ENCODE measurements around the gene BABAM2. TPM values are rescaled to one million over a fixed set of nuclear protein-coding genes. Genes with fewer than 3 reads are reported as not detected.

The BABAM2 gene
- total and polyA plus RNA-seq, 2 of the 4 experiments (the other 2 are of a cell fraction): 20.9 to 23.1 TPM

Small RNA genes lying within 50 kb of the gene (microRNA-seq; reads per million reads assigned to microRNA genes)
- gene MIR4263 (ENCODE audit: insufficient read depth in 1 of 2, insufficient read length in 1 of 2, unreplicated experiment in 1 of 2) (0 reads per million in 2 experiments), gene RF02271 (ENCODE audit: insufficient read depth, insufficient read length) (not detected)

Small RNA genes lying within 50 kb of the gene (small RNA-seq; reads per million reads assigned to genes)
- 0 reads per million in 5 experiments for gene MIR4263
- gene RF02271: 0 reads per million in 5 experiments

Other genes with a start within 250 kb of the BABAM2 start
- 16.7 and 23.1 TPM in 2 replicates for gene SUPT7L, start 227.1 kb upstream of the BABAM2 start, total RNA-seq (2012; rRNA removed)
- 31.3 and 33.4 TPM in 2 replicates for gene SUPT7L, start 227.1 kb upstream of the BABAM2 start, polyA plus RNA-seq (2012; rRNA removed)
- 11.7 and 17.8 TPM in 2 replicates for gene SLC4A1AP, start 226.8 kb upstream of the BABAM2 start, total RNA-seq (2012; rRNA removed)
- 13.3 and 13.6 TPM in 2 replicates for gene SLC4A1AP, start 226.8 kb upstream of the BABAM2 start, polyA plus RNA-seq (2012; rRNA removed)
- gene MRPL33, start 119.0 kb upstream of the BABAM2 start, total RNA-seq (2012; rRNA removed): 13.3 and 48.6 TPM in 2 replicates
- gene MRPL33, start 119.0 kb upstream of the BABAM2 start, polyA plus RNA-seq (2012; rRNA removed): 88.0 and 101 TPM in 2 replicates
- 0.83 and 1.1 TPM in 2 replicates for gene RBKS, start 342 bp upstream of the BABAM2 start, total RNA-seq (2012; rRNA removed)
- 1.1 and 1.4 TPM in 2 replicates for gene RBKS, start 342 bp upstream of the BABAM2 start, polyA plus RNA-seq (2012; rRNA removed)